ENCODE measurements around the gene FZR1.

Gene FZR1

GRCh38 chr19:3483226-3483628, 22.9 kb upstream of the FZR1 start, which contains the start of gene SMIM44:
Gene SMIM44, minus strand, starts transcription at chr19:3483441. Its CDS starts 38 bp downstream, at chr19:3483403.
- Histone ChIP-seq H4K8ac (ENCODE audit: low read depth, low read length) (peak within 1 kb of the TSS; percentile 43), H3K79me1 (ENCODE audit: low read depth, low read length) (no peaks in the 10 kb centered on the region), H2AFZ (ENCODE audit: low read length) (no peak within 1 kb of the TSS), H3K18ac (ENCODE audit: low read length) (peak within 1 kb of the TSS; percentile 48), H3K27me3 (ENCODE audit: control insufficient read depth in 3 of 3, insufficient read depth in 3 of 3, low read depth in 1 of 3, low read length in 3 of 3) (peaks cover 0 to 24% (median 0%) of the 10 kb centered on the region in 3 experiments), H2BK15ac (ENCODE audit: low read length) (no peak within 1 kb of the TSS), H3K4ac (ENCODE audit: low read length) (no peak within 1 kb of the TSS), H3K27ac (replicated peaks; ENCODE audit: low read length) (no peak within 1 kb of the TSS), H3K14ac (ENCODE audit: low read length) (no peak within 1 kb of the TSS), H3K9ac (ENCODE audit: low read depth, low read length, poor library complexity) (peak within 1 kb of the TSS; percentile 21), H3K4me2 (ENCODE audit: insufficient read depth, low read length, poor library complexity, severe bottlenecking) (no peak within 1 kb of the TSS), H3K9me3 (replicated peaks in 1 of 2; ENCODE audit: control insufficient read depth in 2 of 2, insufficient read depth in 1 of 2, low read depth in 1 of 2, low read length in 2 of 2) (no peaks in the 10 kb centered on the region), H3K23ac (ENCODE audit: low read depth, low read length, poor library complexity) (peak within 1 kb of the TSS; percentile 55), H3K36me3 (replicated peaks in 1 of 2; ENCODE audit: control insufficient read depth in 2 of 2, insufficient read depth in 2 of 2, low read length in 2 of 2) (no peaks in the 10 kb centered on the region), H3K4me1 (ENCODE audit: control insufficient read depth in 2 of 2, insufficient read depth in 1 of 2, low read depth in 1 of 2, low read length in 2 of 2) (peaks cover 2 to 6% of the 10 kb centered on the region in 2 donors), H3K4me3 (ENCODE audit: low read length in 2 of 2) (no peak within 1 kb of the TSS), H2BK12ac (ENCODE audit: low read length) (no peak within 1 kb of the TSS), H2BK120ac (ENCODE audit: low read depth, low read length) (no peak within 1 kb of the TSS), H4K91ac (ENCODE audit: low read depth, low read length, poor library complexity) (no peak within 1 kb of the TSS), H2BK5ac (ENCODE audit: low read length) (no peak within 1 kb of the TSS), H2AK5ac (ENCODE audit: low read depth, low read length) (peak within 1 kb of the TSS; percentile 86)
- no peak for DNase-seq (ENCODE audit: low spot score)
- no CpG with 5 or more reads among the region's 33 CpGs for WGBS, 2 donors (ENCODE audit: extremely low coverage in 2 of 2, insufficient read length in 2 of 2, insufficient replicate concordance in 1 of 2)

GRCh38 chr19:3491396-3492119, 14.6 kb upstream of the FZR1 start:
- no peak for DNase-seq (ENCODE audit: low spot score)
- H3K4me2 ChIP-seq (ENCODE audit: insufficient read depth, low read length, poor library complexity, severe bottlenecking), result no peak overlapping the region
- H3K14ac ChIP-seq (ENCODE audit: low read length), result no peak overlapping the region
- peak overlapping the region; percentile 39 for H2BK5ac ChIP-seq (ENCODE audit: low read length)
- H3K27ac ChIP-seq (replicated peaks; ENCODE audit: low read length), result no peak overlapping the region
- no CpG with 5 or more reads among the region's 55 CpGs for WGBS, 2 donors (ENCODE audit: extremely low coverage in 2 of 2, insufficient read length in 2 of 2, insufficient replicate concordance in 1 of 2)
- no peak overlapping the region for H2AFZ ChIP-seq (ENCODE audit: low read length)
- peak overlapping the region; percentile 41 for H2BK12ac ChIP-seq (ENCODE audit: low read length)
- no peaks in the 10 kb centered on the region for H3K9me3 ChIP-seq (replicated peaks in 1 of 2; ENCODE audit: control insufficient read depth in 2 of 2, insufficient read depth in 1 of 2, low read depth in 1 of 2, low read length in 2 of 2)
- peaks cover 3% of the 10 kb centered on the region for H3K79me1 ChIP-seq (ENCODE audit: low read depth, low read length)
- no peak overlapping the region for H3K9ac ChIP-seq (ENCODE audit: low read depth, low read length, poor library complexity)
- H2AK5ac ChIP-seq (ENCODE audit: low read depth, low read length), result no peak overlapping the region
- no peaks in the 10 kb centered on the region for H3K4me1 ChIP-seq (ENCODE audit: control insufficient read depth in 2 of 2, insufficient read depth in 1 of 2, low read depth in 1 of 2, low read length in 2 of 2)
- no peak overlapping the region for H3K18ac ChIP-seq (ENCODE audit: low read length)
- H3K27me3 ChIP-seq (ENCODE audit: control insufficient read depth in 3 of 3, insufficient read depth in 3 of 3, low read depth in 1 of 3, low read length in 3 of 3), result no peaks in the 10 kb centered on the region
- no peak overlapping the region for H2BK15ac ChIP-seq (ENCODE audit: low read length)
- peak overlapping the region; percentile 43 for H3K23ac ChIP-seq (ENCODE audit: low read depth, low read length, poor library complexity)
- no peak overlapping the region for H4K91ac ChIP-seq (ENCODE audit: low read depth, low read length, poor library complexity)
- H3K4me3 ChIP-seq (ENCODE audit: low read length in 2 of 2), result no peak overlapping the region
- no peak overlapping the region for H3K4ac ChIP-seq (ENCODE audit: low read length)
- H3K36me3 ChIP-seq (replicated peaks in 1 of 2; ENCODE audit: control insufficient read depth in 2 of 2, insufficient read depth in 2 of 2, low read length in 2 of 2), result peaks cover 12 to 40% of the 10 kb centered on the region in 2 donors
- no peak overlapping the region for H4K8ac ChIP-seq (ENCODE audit: low read depth, low read length)
- H2BK120ac ChIP-seq (ENCODE audit: low read depth, low read length), result no peak overlapping the region

- H3K27ac ChIP-seq (replicated peaks; ENCODE audit: low read length), result no peak overlapping the region
- no peak overlapping the region for H3K9ac ChIP-seq (ENCODE audit: low read depth, low read length, poor library complexity)
- H3K18ac ChIP-seq (ENCODE audit: low read length), result no peak overlapping the region
- H2BK120ac ChIP-seq (ENCODE audit: low read depth, low read length), result no peak overlapping the region
- H4K8ac ChIP-seq (ENCODE audit: low read depth, low read length), result no peak overlapping the region
- H3K4ac ChIP-seq (ENCODE audit: low read length), result no peak overlapping the region
- no peaks in the 10 kb centered on the region for H3K9me3 ChIP-seq (replicated peaks in 1 of 2; ENCODE audit: control insufficient read depth in 2 of 2, insufficient read depth in 1 of 2, low read depth in 1 of 2, low read length in 2 of 2)
- H3K4me3 ChIP-seq (ENCODE audit: low read length in 2 of 2), result no peak overlapping the region
- no peak overlapping the region for H4K91ac ChIP-seq (ENCODE audit: low read depth, low read length, poor library complexity)
- peaks cover 3% of the 10 kb centered on the region for H3K79me1 ChIP-seq (ENCODE audit: low read depth, low read length)
- H3K23ac ChIP-seq (ENCODE audit: low read depth, low read length, poor library complexity), result no peak overlapping the region
- no peaks in the 10 kb centered on the region for H3K27me3 ChIP-seq (ENCODE audit: control insufficient read depth in 3 of 3, insufficient read depth in 3 of 3, low read depth in 1 of 3, low read length in 3 of 3)
- no peak overlapping the region for H2BK15ac ChIP-seq (ENCODE audit: low read length)
- H3K14ac ChIP-seq (ENCODE audit: low read length), result no peak overlapping the region
- WGBS, 2 donors (ENCODE audit: extremely low coverage in 2 of 2, insufficient read length in 2 of 2, insufficient replicate concordance in 1 of 2), result no CpG with 5 or more reads among the region's 45 CpGs
- H2BK5ac ChIP-seq (ENCODE audit: low read length), result no peak overlapping the region
- DNase-seq (ENCODE audit: low spot score), result no peak
- H2AK5ac ChIP-seq (ENCODE audit: low read depth, low read length), result no peak overlapping the region
- H2BK12ac ChIP-seq (ENCODE audit: low read length), result no peak overlapping the region
- peaks cover 15 to 46% of the 10 kb centered on the region in 2 donors for H3K36me3 ChIP-seq (replicated peaks in 1 of 2; ENCODE audit: control insufficient read depth in 2 of 2, insufficient read depth in 2 of 2, low read length in 2 of 2)
- no peak overlapping the region for H2AFZ ChIP-seq (ENCODE audit: low read length)
- no peaks in the 10 kb centered on the region for H3K4me1 ChIP-seq (ENCODE audit: control insufficient read depth in 2 of 2, insufficient read depth in 1 of 2, low read depth in 1 of 2, low read length in 2 of 2)
- H3K4me2 ChIP-seq (ENCODE audit: insufficient read depth, low read length, poor library complexity, severe bottlenecking), result no peak overlapping the region
Observed at GRCh38 chr19:3492131-3492839, 13.8 kb upstream of the FZR1 start.

GRCh38 chr19:3492919-3493318, 13.2 kb upstream of the FZR1 start:
- no peak overlapping the region for H3K14ac ChIP-seq (ENCODE audit: low read length)
- H4K8ac ChIP-seq (ENCODE audit: low read depth, low read length), result no peak overlapping the region
- no peak overlapping the region for H3K4me2 ChIP-seq (ENCODE audit: insufficient read depth, low read length, poor library complexity, severe bottlenecking)
- no peak overlapping the region for H3K4me3 ChIP-seq (ENCODE audit: low read length in 2 of 2)
- no peak overlapping the region for H2BK5ac ChIP-seq (ENCODE audit: low read length)
- no peak overlapping the region for H2BK15ac ChIP-seq (ENCODE audit: low read length)
- H3K27me3 ChIP-seq (ENCODE audit: control insufficient read depth in 3 of 3, insufficient read depth in 3 of 3, low read depth in 1 of 3, low read length in 3 of 3), result no peaks in the 10 kb centered on the region
- H4K91ac ChIP-seq (ENCODE audit: low read depth, low read length, poor library complexity), result no peak overlapping the region
- no peak overlapping the region for H2AFZ ChIP-seq (ENCODE audit: low read length)
- no peak overlapping the region for H2BK12ac ChIP-seq (ENCODE audit: low read length)
- H3K23ac ChIP-seq (ENCODE audit: low read depth, low read length, poor library complexity), result no peak overlapping the region
- peaks cover 15 to 49% of the 10 kb centered on the region in 2 donors for H3K36me3 ChIP-seq (replicated peaks in 1 of 2; ENCODE audit: control insufficient read depth in 2 of 2, insufficient read depth in 2 of 2, low read length in 2 of 2)
- H2AK5ac ChIP-seq (ENCODE audit: low read depth, low read length), result no peak overlapping the region
- no peaks in the 10 kb centered on the region for H3K4me1 ChIP-seq (ENCODE audit: control insufficient read depth in 2 of 2, insufficient read depth in 1 of 2, low read depth in 1 of 2, low read length in 2 of 2)
- peaks cover 3% of the 10 kb centered on the region for H3K79me1 ChIP-seq (ENCODE audit: low read depth, low read length)
- H3K27ac ChIP-seq (replicated peaks; ENCODE audit: low read length), result no peak overlapping the region
- no CpG with 5 or more reads among the region's 16 CpGs for WGBS, 2 donors (ENCODE audit: extremely low coverage in 2 of 2, insufficient read length in 2 of 2, insufficient replicate concordance in 1 of 2)
- no peak overlapping the region for H3K9ac ChIP-seq (ENCODE audit: low read depth, low read length, poor library complexity)
- H2BK120ac ChIP-seq (ENCODE audit: low read depth, low read length), result no peak overlapping the region
- no peak for DNase-seq (ENCODE audit: low spot score)
- H3K4ac ChIP-seq (ENCODE audit: low read length), result no peak overlapping the region
- H3K9me3 ChIP-seq (replicated peaks in 1 of 2; ENCODE audit: control insufficient read depth in 2 of 2, insufficient read depth in 1 of 2, low read depth in 1 of 2, low read length in 2 of 2), result no peaks in the 10 kb centered on the region
- no peak overlapping the region for H3K18ac ChIP-seq (ENCODE audit: low read length)
